ENCODE data around the gene SAFB2.

Gene SAFB2

GRCh38 chr19:5622465-5623396 lies at the start of gene SAFB2, which contains the start of gene SAFB:
Gene SAFB2, minus strand, starts transcription at chr19:5622776. Its CDS starts 61 bp downstream, at chr19:5622715.
Gene SAFB, plus strand, starts transcription at chr19:5623083. Its CDS starts 123 bp downstream, at chr19:5623206.
- in situ Hi-C loops (cut with HindIII; ENCODE audit: low sequenced_read_pairs) = no loop called here

- in situ Hi-C loops (cut with HindIII; ENCODE audit: low sequenced_read_pairs) = no loop called here
Observed at GRCh38 chr19:5671600-5671999, 49.0 kb upstream of the SAFB2 start.

- in situ Hi-C loops (cut with HindIII; ENCODE audit: low sequenced_read_pairs) = no loop called here
Observed at GRCh38 chr19:5669212-5669611, 46.6 kb upstream of the SAFB2 start.

- in situ Hi-C loops (cut with HindIII; ENCODE audit: low sequenced_read_pairs) = no loop called here
Observed at GRCh38 chr19:5667751-5668271, 45.2 kb upstream of the SAFB2 start.

- in situ Hi-C loops (cut with HindIII; ENCODE audit: low sequenced_read_pairs) = no loop called here
Observed at GRCh38 chr19:5666921-5667610, 44.5 kb upstream of the SAFB2 start.

GRCh38 chr19:5665781-5666513 lies 43.4 kb upstream of the SAFB2 start:
- in situ Hi-C loops (cut with HindIII; ENCODE audit: low sequenced_read_pairs) = no loop called here

- in situ Hi-C loops (cut with HindIII; ENCODE audit: low sequenced_read_pairs) = no loop called here
Observed at GRCh38 chr19:5664515-5664914, 41.9 kb upstream of the SAFB2 start.

- in situ Hi-C loops (cut with HindIII; ENCODE audit: low sequenced_read_pairs) = no loop called here
Observed at GRCh38 chr19:5663904-5664303, 41.3 kb upstream of the SAFB2 start.

- in situ Hi-C loops (cut with HindIII; ENCODE audit: low sequenced_read_pairs) = no loop called here
Observed at GRCh38 chr19:5661483-5661882, 38.9 kb upstream of the SAFB2 start.

GRCh38 chr19:5655412-5655811 lies 32.8 kb upstream of the SAFB2 start:
- in situ Hi-C loops (cut with HindIII; ENCODE audit: low sequenced_read_pairs) = no loop called here

- in situ Hi-C loops (cut with HindIII; ENCODE audit: low sequenced_read_pairs) = loop anchor here (5.0 kb wide), 1 partner anchor 53 kb away; no protein-coding TSS in a partner anchor
Observed at GRCh38 chr19:5654931-5655330, 32.4 kb upstream of the SAFB2 start.

- in situ Hi-C loops (cut with HindIII; ENCODE audit: low sequenced_read_pairs) = loop anchor here (5.0 kb wide), 1 partner anchor 50 kb away; no protein-coding TSS in a partner anchor
Observed at GRCh38 chr19:5652261-5652660, 29.7 kb upstream of the SAFB2 start.

- in situ Hi-C loops (cut with HindIII; ENCODE audit: low sequenced_read_pairs) = loop anchor here (5.0 kb wide), 1 partner anchor 49 kb away; no protein-coding TSS in a partner anchor
Observed at GRCh38 chr19:5651361-5651760, 28.8 kb upstream of the SAFB2 start.

GRCh38 chr19:5648464-5648863 lies 25.9 kb upstream of the SAFB2 start:
- in situ Hi-C loops (cut with HindIII; ENCODE audit: low sequenced_read_pairs) = no loop called here

GRCh38 chr19:5646703-5647102 lies 24.1 kb upstream of the SAFB2 start:
- in situ Hi-C loops (cut with HindIII; ENCODE audit: low sequenced_read_pairs) = no loop called here

- in situ Hi-C loops (cut with HindIII; ENCODE audit: low sequenced_read_pairs) = no loop called here
Observed at GRCh38 chr19:5645409-5645808, 22.8 kb upstream of the SAFB2 start.

GRCh38 chr19:5644037-5644436 lies 21.5 kb upstream of the SAFB2 start:
- in situ Hi-C loops (cut with HindIII; ENCODE audit: low sequenced_read_pairs) = no loop called here

GRCh38 chr19:5643060-5643459 lies 20.5 kb upstream of the SAFB2 start:
- in situ Hi-C loops (cut with HindIII; ENCODE audit: low sequenced_read_pairs) = no loop called here

GRCh38 chr19:5642204-5642603 lies 19.6 kb upstream of the SAFB2 start:
- in situ Hi-C loops (cut with HindIII; ENCODE audit: low sequenced_read_pairs) = no loop called here

- in situ Hi-C loops (cut with HindIII; ENCODE audit: low sequenced_read_pairs) = no loop called here
Observed at GRCh38 chr19:5641171-5641570, 18.6 kb upstream of the SAFB2 start.

GRCh38 chr19:5637971-5638370 lies 15.4 kb upstream of the SAFB2 start:
- in situ Hi-C loops (cut with HindIII; ENCODE audit: low sequenced_read_pairs) = no loop called here
